H54 (cell line): Measurements from ENCODE around the gene HSP90AA1.
"Not testable (repeated sequence)": the region's sequence is repeated elsewhere in the genome, so short reads cannot be mapped to it uniquely, and the experiment has no call there.

Experiments
- DNase-seq: peaks from one replicate; pipeline ENCODE4 v3.0.0; 2011; ENCODE audit warnings: low spot score, mixed read lengths; ENCODE audit not compliant: insufficient read length
- FAIRE-seq: peaks from 3 replicates; lab custom pipeline; 2011; peaks lifted over from hg19 to GRCh38; lab: Jason Lieb, UNC
- POLR2A ChIP-seq: IDR thresholded peaks from 2 replicates; pipeline ENCODE4 v1.6.1; 2011; ENCODE audit warnings: low read depth, mild to moderate bottlenecking, low read length

The HSP90AA1 gene

GRCh38 chr14:102071283-102071998 lies 15.4 kb downstream of the HSP90AA1 start:
- TF ChIP-seq POLR2A, result no peak
- FAIRE-seq (peak; percentile 98), DNase-seq (no peak)

- TF ChIP-seq POLR2A, result no peak
- FAIRE-seq (no peak), DNase-seq (no peak)
These were observed 20.8 kb downstream of the HSP90AA1 start for GRCh38 chr14:102066041-102066451.

- DNase-seq, FAIRE-seq: not testable (repeated sequence)
These were observed 22.3 kb downstream of the HSP90AA1 start for GRCh38 chr14:102064590-102064989.

- no peak for TF ChIP-seq POLR2A
- DNase-seq (no peak), FAIRE-seq (no peak)
These were observed 22.9 kb downstream of the HSP90AA1 start for GRCh38 chr14:102063808-102064429.

GRCh38 chr14:102063109-102063807 lies 23.6 kb downstream of the HSP90AA1 start:
- TF ChIP-seq POLR2A, result no peak
- peak; percentile 60 for DNase-seq
- FAIRE-seq, result peak; percentile 96

- no peak for FAIRE-seq
- DNase-seq, result no peak
- TF ChIP-seq POLR2A, result no peak
These were observed 27.9 kb downstream of the HSP90AA1 start for GRCh38 chr14:102058961-102059360.

- TF ChIP-seq POLR2A, result no peak
- FAIRE-seq, result no peak
- no peak for DNase-seq
These were observed 28.7 kb downstream of the HSP90AA1 start for GRCh38 chr14:102058146-102058545.

GRCh38 chr14:102057480-102058114 lies 29.2 kb downstream of the HSP90AA1 start:
- TF ChIP-seq POLR2A, result no peak
- no peak for FAIRE-seq
- no peak for DNase-seq

- TF ChIP-seq POLR2A, result no peak
- no peak for DNase-seq
- no peak for FAIRE-seq
These were observed 30.0 kb downstream of the HSP90AA1 start for GRCh38 chr14:102056694-102057442.

- TF ChIP-seq POLR2A, result no peak
- DNase-seq (peak; percentile 55), FAIRE-seq (no peak)
These were observed 31.5 kb downstream of the HSP90AA1 start for GRCh38 chr14:102055181-102055901.

- TF ChIP-seq POLR2A, result no peak
- FAIRE-seq, result no peak
- DNase-seq, result no peak
These were observed 34.3 kb downstream of the HSP90AA1 start for GRCh38 chr14:102052522-102052921.

GRCh38 chr14:102050625-102051024 lies 36.2 kb downstream of the HSP90AA1 start:
- no peak for TF ChIP-seq POLR2A
- FAIRE-seq (no peak), DNase-seq (no peak)

- FAIRE-seq, result no peak
- no peak for TF ChIP-seq POLR2A
These were observed 36.8 kb downstream of the HSP90AA1 start for GRCh38 chr14:102050026-102050405.

More at GRCh38 chr14:102050026-102050405, 36.8 kb downstream of the HSP90AA1 start:
- DNase-seq, result no peak
